Mesenchymal stem cell (in vitro differentiated cells and primary cell): Measurements from ENCODE around the gene SBSN.

Experiments used
- DNase-seq: peaks from one replicate; pipeline ENCODE4 v3.0.0-alpha.2; 2013
- H2AFZ ChIP-seq: one replicate; pipeline ENCODE4 v1.6.1; 2013; ENCODE audit warnings: low read depth, mild to moderate bottlenecking, control low read depth, inconsistent platforms, low read length, moderate library complexity
- H2AK5ac ChIP-seq: 2 replicates; pipeline ENCODE4 v1.6.1; 2013; ENCODE audit warnings: low read length, moderate library complexity, mild to moderate bottlenecking, inconsistent platforms; ENCODE audit not compliant: severe bottlenecking
- H2BK120ac ChIP-seq: one replicate; pipeline ENCODE4 v1.6.1; 2013; ENCODE audit warnings: low read depth, mild to moderate bottlenecking, inconsistent platforms, low read length, moderate library complexity
- H2BK12ac ChIP-seq, 2 experiments: one replicate each; pipeline ENCODE4 v1.6.1; 2013; ENCODE audit warnings: inconsistent platforms in 2 of 2, low read length in 2 of 2, mild to moderate bottlenecking in 2 of 2, moderate library complexity in 2 of 2, control low read depth in 1 of 2
- H2BK15ac ChIP-seq: one replicate; pipeline ENCODE4 v1.6.1; 2013; ENCODE audit warnings: mild to moderate bottlenecking, low read depth, inconsistent platforms; ENCODE audit not compliant: poor library complexity, severe bottlenecking
- H2BK5ac ChIP-seq: 2 replicates; pipeline ENCODE4 v1.6.1; 2013; ENCODE audit warnings: low read depth, mild to moderate bottlenecking, low read length, control low read depth, inconsistent platforms; ENCODE audit not compliant: poor library complexity, severe bottlenecking
- H3K14ac ChIP-seq, 2 experiments: one replicate each; pipeline ENCODE4 v1.6.1; 2013; ENCODE audit warnings: inconsistent platforms in 2 of 2, low read length in 2 of 2, control low read depth in 1 of 2, mild to moderate bottlenecking in 1 of 2, moderate library complexity in 1 of 2
- H3K18ac ChIP-seq, 2 experiments: one replicate each; pipeline ENCODE4 v1.6.1; 2013; ENCODE audit warnings: inconsistent platforms in 2 of 2, low read length in 2 of 2, control low read depth in 1 of 2, low read depth in 1 of 2, mild to moderate bottlenecking in 1 of 2
- H3K23ac ChIP-seq, 2 experiments: one replicate each; pipeline ENCODE4 v1.6.1; 2013; ENCODE audit warnings: inconsistent platforms in 2 of 2, low read length in 2 of 2, mild to moderate bottlenecking in 2 of 2, moderate library complexity in 2 of 2, control low read depth in 1 of 2
- H3K27ac ChIP-seq: 2 replicates; pipeline ENCODE4 v1.5.1; 2013; ENCODE audit warnings: mild to moderate bottlenecking, moderate library complexity, low read length, control low read depth, inconsistent platforms; ENCODE audit not compliant: poor library complexity, severe bottlenecking
- H3K27me3 ChIP-seq, 2 experiments: 2 replicates each; pipeline versions ENCODE4 v1.6.1 to v1.7.0; 2013; ENCODE audit warnings: low read length in 2 of 2, mild to moderate bottlenecking in 2 of 2, moderate library complexity in 2 of 2, control low read depth in 1 of 2, inconsistent platforms in 1 of 2; ENCODE audit not compliant: control insufficient read depth in 1 of 2, insufficient read depth in 1 of 2
- H3K36me3 ChIP-seq, 2 experiments: 2 replicates each; pipeline versions ENCODE4 v1.6.1 to v1.7.0; 2013; ENCODE audit warnings: low read length in 2 of 2, control low read depth in 1 of 2, inconsistent platforms in 1 of 2, low read depth in 1 of 2, mild to moderate bottlenecking in 1 of 2; ENCODE audit not compliant: insufficient read depth in 2 of 2, control insufficient read depth in 1 of 2
- H3K4ac ChIP-seq, 2 experiments: one replicate each; pipeline ENCODE4 v1.6.1; 2013; ENCODE audit warnings: inconsistent platforms in 2 of 2, low read length in 2 of 2, mild to moderate bottlenecking in 2 of 2, moderate library complexity in 2 of 2, control low read depth in 1 of 2, low read depth in 1 of 2
- H3K4me1 ChIP-seq: 2 replicates; pipeline ENCODE4 v1.6.1; 2013; ENCODE audit warnings: low read depth, low read length, control low read depth; ENCODE audit not compliant: control insufficient read depth, insufficient read depth
- H3K4me2 ChIP-seq: 2 replicates; pipeline ENCODE4 v1.6.1; 2013; ENCODE audit warnings: low read length, mild to moderate bottlenecking, inconsistent platforms; ENCODE audit not compliant: poor library complexity, severe bottlenecking
- H3K4me3 ChIP-seq, 2 experiments: 2 replicates each; pipeline versions ENCODE4 v1.5.1 to v1.7.0; 2013; ENCODE audit warnings: low read length in 2 of 2, mild to moderate bottlenecking in 2 of 2, control low read depth in 1 of 2, low read depth in 1 of 2; ENCODE audit not compliant: insufficient read depth in 1 of 2
- H3K79me1 ChIP-seq: replicated peaks from 2 replicates; pipeline ENCODE4 v1.6.1; 2013; ENCODE audit warnings: mild to moderate bottlenecking, control low read depth, low read length, inconsistent platforms; ENCODE audit not compliant: poor library complexity, severe bottlenecking
- H3K9ac ChIP-seq: 2 replicates; pipeline ENCODE4 v1.7.0; 2013; ENCODE audit warnings: mild to moderate bottlenecking, low read length, moderate library complexity
- H3K9me3 ChIP-seq: 2 replicates; pipeline ENCODE4 v1.7.0; 2013; ENCODE audit warnings: mild to moderate bottlenecking, low read length; ENCODE audit not compliant: control insufficient read depth
- H4K8ac ChIP-seq: one replicate; pipeline ENCODE4 v1.6.1; 2013; ENCODE audit warnings: inconsistent platforms, mild to moderate bottlenecking, low read length, moderate library complexity
- H4K91ac ChIP-seq: one replicate; pipeline ENCODE4 v1.6.1; 2013; ENCODE audit warnings: mild to moderate bottlenecking, low read length, inconsistent platforms
- WGBS: methylation state at CpG from one replicate; pipeline ENCODE4 v1.1.7; 2013; ENCODE audit warnings: mixed read lengths; 5-methylcytosine and 5-hydroxymethylcytosine counted together

Gene SBSN

GRCh38 chr19:35501684-35502083 lies 26.4 kb downstream of the SBSN start:
- no peak overlapping the region for H2BK12ac ChIP-seq
- H2AFZ ChIP-seq, result no peak overlapping the region
- no peak overlapping the region for H3K14ac ChIP-seq
- no peaks in the 10 kb centered on the region for H3K9me3 ChIP-seq
- WGBS, result 94% methylated on average over 7 of the region's 15 CpGs
- H2AK5ac ChIP-seq, result no peak overlapping the region
- no peak overlapping the region for H2BK15ac ChIP-seq
- H2BK120ac ChIP-seq, result no peak overlapping the region
- no peak overlapping the region for H2BK5ac ChIP-seq
- no peaks in the 10 kb centered on the region for H3K79me1 ChIP-seq
- no peak overlapping the region for H3K27ac ChIP-seq
- no peak overlapping the region for H3K4ac ChIP-seq
- H3K4me2 ChIP-seq, result no peak overlapping the region
- peaks cover 17 to 20% of the 10 kb centered on the region in 2 experiments for H3K27me3 ChIP-seq
- peak; percentile 33 for DNase-seq
- H3K18ac ChIP-seq, result no peak overlapping the region
- H3K9ac ChIP-seq, result no peak overlapping the region
- H3K4me3 ChIP-seq, result no peak overlapping the region
- H4K91ac ChIP-seq, result no peak overlapping the region
- no peaks in the 10 kb centered on the region for H3K4me1 ChIP-seq
- no peak overlapping the region for H3K23ac ChIP-seq
- no peak overlapping the region for H4K8ac ChIP-seq
- peaks cover 0 to 4% of the 10 kb centered on the region in 2 experiments for H3K36me3 ChIP-seq

DNA sequence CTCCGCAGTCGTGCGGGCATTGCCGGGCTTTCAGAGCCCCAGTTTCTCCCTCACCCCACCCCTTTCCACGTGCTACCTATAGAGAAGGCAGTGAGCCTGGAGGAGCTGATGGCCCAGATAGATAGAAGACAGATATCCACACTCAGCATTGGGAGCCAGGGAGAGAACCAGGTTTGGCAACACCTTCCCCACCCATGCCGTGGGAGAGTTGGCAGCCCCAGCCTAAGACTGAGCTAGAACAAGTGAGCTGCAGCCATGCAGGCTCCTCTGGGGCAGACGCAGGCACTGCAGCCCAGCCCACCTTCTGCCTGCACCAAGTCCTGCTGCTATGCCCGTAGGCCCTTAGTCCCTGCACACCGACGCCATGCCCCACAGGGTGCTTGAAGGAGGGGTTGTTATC lies 27.5 kb downstream of the SBSN start:
- no peak overlapping the region for H3K14ac ChIP-seq
- H4K8ac ChIP-seq, result no peak overlapping the region
- peaks cover 0 to 3% of the 10 kb centered on the region in 2 experiments for H3K36me3 ChIP-seq
- no peak overlapping the region for H2BK12ac ChIP-seq
- H3K27me3 ChIP-seq, result peaks cover 12 to 16% of the 10 kb centered on the region in 2 experiments
- H2BK5ac ChIP-seq, result no peak overlapping the region
- no peak overlapping the region for H3K27ac ChIP-seq
- H2AK5ac ChIP-seq, result no peak overlapping the region
- no peaks in the 10 kb centered on the region for H3K4me1 ChIP-seq
- H2BK15ac ChIP-seq, result no peak overlapping the region
- no peak overlapping the region for H3K4ac ChIP-seq
- no peak overlapping the region for H2AFZ ChIP-seq
- no peak overlapping the region for H3K4me2 ChIP-seq
- H3K18ac ChIP-seq, result no peak overlapping the region
- DNase-seq, result no peak
- no peaks in the 10 kb centered on the region for H3K9me3 ChIP-seq
- no peak overlapping the region for H4K91ac ChIP-seq
- 84% methylated on average over 5 of the region's 10 CpGs for WGBS
- no peak overlapping the region for H3K23ac ChIP-seq
- H2BK120ac ChIP-seq, result no peak overlapping the region
- H3K4me3 ChIP-seq, result no peak overlapping the region
- H3K9ac ChIP-seq, result no peak overlapping the region
- no peaks in the 10 kb centered on the region for H3K79me1 ChIP-seq

- Histone ChIP-seq H3K27ac (no peak overlapping the region), H3K4ac (no peak overlapping the region), H2AK5ac (no peak overlapping the region), H2BK5ac (no peak overlapping the region), H4K8ac (no peak overlapping the region), H3K4me2 (no peak overlapping the region), H2BK120ac (no peak overlapping the region), H3K4me1 (peaks cover 5% of the 10 kb centered on the region), H2BK15ac (no peak overlapping the region), H3K9me3 (no peaks in the 10 kb centered on the region), H3K36me3 (no peaks in the 10 kb centered on the region), H3K79me1 (no peaks in the 10 kb centered on the region), H4K91ac (no peak overlapping the region), H3K23ac (peak overlapping the region in 1 of 2 experiments; percentile 50), H3K14ac (no peak overlapping the region), H2BK12ac (no peak overlapping the region), H3K27me3 (peaks cover 9 to 17% of the 10 kb centered on the region in 2 experiments), H3K9ac (no peak overlapping the region), H3K4me3 (no peak overlapping the region), H3K18ac (no peak overlapping the region), H2AFZ (no peak overlapping the region)
- DNase-seq, result no peak
- WGBS, result 85% methylated on average over 8 of the region's 9 CpGs
These were observed 29.1 kb downstream of the SBSN start for GRCh38 chr19:35498984-35499527.

DNA sequence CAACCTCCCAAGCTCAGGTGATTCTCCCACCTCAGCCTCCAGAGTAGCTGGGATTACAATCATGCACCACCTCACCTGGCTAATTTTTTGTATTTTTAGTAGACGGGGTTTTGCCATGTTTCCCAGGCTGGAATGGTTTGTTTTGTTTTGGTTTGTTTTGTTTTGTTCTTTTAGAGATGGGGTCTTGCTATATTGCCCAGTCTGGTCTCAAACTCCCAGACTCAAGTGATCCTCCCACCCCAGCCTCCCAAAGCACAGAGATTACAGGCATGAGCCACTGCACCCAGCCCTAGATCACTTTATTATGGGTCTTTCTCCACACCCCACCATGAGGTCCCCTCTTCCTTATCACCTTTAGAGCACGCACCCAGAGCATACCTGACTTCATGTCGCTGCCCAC lies 29.9 kb downstream of the SBSN start:
- Histone ChIP-seq H4K8ac (no peak overlapping the region), H3K23ac (no peak overlapping the region), H2BK5ac (no peak overlapping the region), H2BK15ac (no peak overlapping the region), H2BK12ac (no peak overlapping the region), H3K4ac (no peak overlapping the region), H3K4me3 (no peak overlapping the region), H3K4me1 (peaks cover 5% of the 10 kb centered on the region), H3K18ac (no peak overlapping the region), H3K9ac (no peak overlapping the region), H3K27me3 (peaks cover 9 to 25% of the 10 kb centered on the region in 2 experiments), H4K91ac (no peak overlapping the region), H3K27ac (no peak overlapping the region), H3K14ac (no peak overlapping the region), H3K36me3 (no peaks in the 10 kb centered on the region), H2AK5ac (no peak overlapping the region), H3K79me1 (no peaks in the 10 kb centered on the region), H2BK120ac (no peak overlapping the region), H2AFZ (no peak overlapping the region), H3K4me2 (no peak overlapping the region), H3K9me3 (no peaks in the 10 kb centered on the region)
- 90% methylated on average over 2 of the region's 3 CpGs for WGBS
- no peak for DNase-seq
